GM12801 (cell line): ENCODE measurements around the gene TUBAL3.

Experiments used
- TF ChIP-seq, protein P1 (sequence below): IDR thresholded peaks from one replicate; pipeline ENCODE4 v1.5.1; 2011; ENCODE audit warnings: control low read depth; ENCODE audit not compliant: insufficient read length; ENCODE audit errors: extremely low read depth

The TUBAL3 gene

DNA sequence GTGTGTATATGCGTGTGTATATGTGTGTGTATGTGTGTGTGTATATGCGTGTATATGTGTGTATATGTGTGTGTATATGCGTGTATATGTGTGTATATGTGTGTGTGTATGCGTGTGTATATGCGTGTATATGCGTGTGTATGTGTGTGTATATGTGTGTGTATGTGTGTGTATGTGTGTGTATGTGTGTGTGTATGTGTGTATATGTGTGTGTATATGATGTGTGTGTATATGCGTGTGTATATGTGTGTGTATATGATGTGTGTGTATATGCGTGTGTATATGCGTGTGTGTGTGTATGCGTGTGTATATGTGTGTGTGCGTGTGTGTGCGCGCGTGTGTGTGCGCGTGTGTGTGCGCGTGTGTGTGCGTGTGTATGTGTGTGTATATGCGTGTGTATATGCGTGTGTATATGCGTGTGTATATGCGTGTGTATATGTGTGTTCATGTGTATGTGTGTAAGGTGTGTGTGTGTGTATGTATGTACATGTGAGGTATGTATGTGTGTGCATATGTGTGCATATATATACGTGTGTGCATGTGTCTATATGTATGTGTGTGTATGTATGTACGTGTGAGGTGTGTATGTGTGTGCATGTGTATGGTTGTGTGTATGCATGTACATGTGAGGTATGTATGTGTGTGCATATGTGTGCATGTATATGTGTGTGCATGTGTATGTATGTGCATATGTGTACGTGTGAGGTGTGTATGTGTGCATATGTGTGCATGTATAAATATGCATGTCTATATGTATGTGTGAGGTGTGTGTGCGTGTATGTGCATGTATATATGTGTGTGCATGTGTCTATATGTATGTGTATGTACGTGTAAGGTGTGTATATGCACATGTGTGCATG lies 33.9 kb downstream of the TUBAL3 start:
- TF ChIP-seq, protein P1, sequence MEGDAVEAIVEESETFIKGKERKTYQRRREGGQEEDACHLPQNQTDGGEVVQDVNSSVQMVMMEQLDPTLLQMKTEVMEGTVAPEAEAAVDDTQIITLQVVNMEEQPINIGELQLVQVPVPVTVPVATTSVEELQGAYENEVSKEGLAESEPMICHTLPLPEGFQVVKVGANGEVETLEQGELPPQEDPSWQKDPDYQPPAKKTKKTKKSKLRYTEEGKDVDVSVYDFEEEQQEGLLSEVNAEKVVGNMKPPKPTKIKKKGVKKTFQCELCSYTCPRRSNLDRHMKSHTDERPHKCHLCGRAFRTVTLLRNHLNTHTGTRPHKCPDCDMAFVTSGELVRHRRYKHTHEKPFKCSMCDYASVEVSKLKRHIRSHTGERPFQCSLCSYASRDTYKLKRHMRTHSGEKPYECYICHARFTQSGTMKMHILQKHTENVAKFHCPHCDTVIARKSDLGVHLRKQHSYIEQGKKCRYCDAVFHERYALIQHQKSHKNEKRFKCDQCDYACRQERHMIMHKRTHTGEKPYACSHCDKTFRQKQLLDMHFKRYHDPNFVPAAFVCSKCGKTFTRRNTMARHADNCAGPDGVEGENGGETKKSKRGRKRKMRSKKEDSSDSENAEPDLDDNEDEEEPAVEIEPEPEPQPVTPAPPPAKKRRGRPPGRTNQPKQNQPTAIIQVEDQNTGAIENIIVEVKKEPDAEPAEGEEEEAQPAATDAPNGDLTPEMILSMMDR: no peak

GRCh38 chr10:5369362-5370158 lies 35.1 kb downstream of the TUBAL3 start:
- TF ChIP-seq, protein P1: no peak

DNA sequence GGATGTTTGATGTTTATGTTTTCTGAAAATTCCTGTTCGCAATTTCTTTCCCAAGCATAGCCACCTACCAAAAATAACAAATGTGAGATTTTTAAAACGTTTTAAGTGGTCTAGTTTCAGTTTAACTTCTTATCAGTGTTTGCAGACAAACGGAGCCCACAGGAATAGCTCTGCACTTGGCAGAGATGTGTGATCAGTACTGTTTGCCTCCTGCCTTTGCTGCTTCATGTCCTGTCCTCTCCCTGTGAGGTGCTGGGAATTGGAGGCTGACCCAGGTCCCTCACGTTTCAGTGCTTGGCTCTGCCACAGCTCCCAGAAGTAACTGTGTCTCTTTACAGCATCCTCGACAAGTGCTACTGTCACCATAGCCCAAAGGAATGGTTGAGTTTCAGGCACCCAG lies 38.7 kb downstream of the TUBAL3 start:
- TF ChIP-seq, protein P1: no peak

DNA sequence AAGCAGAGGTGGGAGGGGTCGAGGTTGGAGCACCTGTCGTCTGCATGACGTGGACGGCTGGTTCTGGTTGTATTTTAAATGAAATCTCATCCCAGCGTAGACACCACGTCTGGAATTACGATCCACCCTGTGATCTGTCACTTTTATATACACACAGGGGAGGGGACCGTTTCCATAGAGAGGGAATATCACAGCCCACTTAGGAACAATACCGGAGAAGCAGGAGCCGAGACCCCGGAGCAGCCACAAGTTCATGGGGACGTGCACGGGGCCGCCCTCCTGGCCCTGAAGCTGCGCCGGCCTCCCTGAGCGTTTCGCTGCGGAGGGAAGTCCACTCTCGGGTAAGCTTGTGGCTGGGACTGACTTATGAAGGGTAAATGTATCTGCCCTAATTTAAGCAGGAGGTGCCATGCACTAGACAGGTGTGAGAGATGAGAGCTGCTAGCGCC lies 39.7 kb downstream of the TUBAL3 start, which contains the start of gene UCN3:
Gene UCN3, plus strand, starts transcription at position 77 of the 449 bp plus-strand sequence. CDS start 8,755 bp downstream, outside the sequence.
- TF ChIP-seq, protein P1: no peak

- TF ChIP-seq, protein P1: no peak
Observed at GRCh38 chr10:5364374-5364773, 40.3 kb downstream of the TUBAL3 start.

DNA sequence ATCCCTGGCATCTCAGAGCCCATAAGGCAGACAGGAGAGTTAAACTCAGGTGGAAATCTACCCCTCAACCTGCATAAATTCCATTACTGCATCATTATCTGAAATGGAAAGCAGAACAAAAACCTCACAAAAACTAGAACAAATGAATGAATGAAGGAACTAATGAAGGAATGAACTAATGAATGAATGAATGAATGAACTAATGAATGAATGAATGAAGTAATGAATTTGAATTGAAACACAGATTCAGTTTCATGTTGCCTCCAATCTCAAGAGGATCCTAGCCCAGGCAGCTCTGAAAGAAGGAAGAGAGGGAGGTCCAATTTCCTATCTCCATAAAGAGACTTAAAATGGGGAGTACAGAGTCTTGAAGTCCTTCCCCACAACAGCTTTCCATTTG lies 41.8 kb downstream of the TUBAL3 start:
- TF ChIP-seq, protein P1: no peak

- TF ChIP-seq, protein P1: no peak
Observed at GRCh38 chr10:5361966-5362365, 42.7 kb downstream of the TUBAL3 start.
